Measurements from ENCODE around the gene TRAK2.

DNA sequence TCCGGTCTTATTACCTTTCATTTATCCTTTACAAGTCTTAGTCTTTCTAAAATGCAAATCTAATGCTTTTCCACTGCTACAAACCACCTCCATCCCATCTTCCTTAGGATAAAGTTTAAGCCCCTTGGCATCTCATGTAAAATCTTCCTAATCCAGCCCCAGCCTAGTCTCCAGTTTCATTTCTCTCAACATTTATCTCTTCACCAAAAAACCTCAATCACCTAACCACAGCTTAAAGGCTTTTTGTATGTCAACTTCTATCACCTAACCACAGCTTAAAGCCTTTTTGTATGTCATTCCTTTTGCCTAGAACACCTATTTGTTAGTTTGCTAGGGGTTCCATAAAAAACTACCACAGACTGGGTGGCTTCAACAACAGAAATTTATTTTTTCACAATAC is 4.2 kb downstream of the TRAK2 start:
- TF ChIP-seq, protein P1, sequence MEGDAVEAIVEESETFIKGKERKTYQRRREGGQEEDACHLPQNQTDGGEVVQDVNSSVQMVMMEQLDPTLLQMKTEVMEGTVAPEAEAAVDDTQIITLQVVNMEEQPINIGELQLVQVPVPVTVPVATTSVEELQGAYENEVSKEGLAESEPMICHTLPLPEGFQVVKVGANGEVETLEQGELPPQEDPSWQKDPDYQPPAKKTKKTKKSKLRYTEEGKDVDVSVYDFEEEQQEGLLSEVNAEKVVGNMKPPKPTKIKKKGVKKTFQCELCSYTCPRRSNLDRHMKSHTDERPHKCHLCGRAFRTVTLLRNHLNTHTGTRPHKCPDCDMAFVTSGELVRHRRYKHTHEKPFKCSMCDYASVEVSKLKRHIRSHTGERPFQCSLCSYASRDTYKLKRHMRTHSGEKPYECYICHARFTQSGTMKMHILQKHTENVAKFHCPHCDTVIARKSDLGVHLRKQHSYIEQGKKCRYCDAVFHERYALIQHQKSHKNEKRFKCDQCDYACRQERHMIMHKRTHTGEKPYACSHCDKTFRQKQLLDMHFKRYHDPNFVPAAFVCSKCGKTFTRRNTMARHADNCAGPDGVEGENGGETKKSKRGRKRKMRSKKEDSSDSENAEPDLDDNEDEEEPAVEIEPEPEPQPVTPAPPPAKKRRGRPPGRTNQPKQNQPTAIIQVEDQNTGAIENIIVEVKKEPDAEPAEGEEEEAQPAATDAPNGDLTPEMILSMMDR (IDR thresholded peaks at IDR 0.05; ENCODE audit: low read length): no peak
- TF ChIP-seq EZH2 (IDR thresholded peaks at IDR 0.05; ENCODE audit: borderline replicate concordance, low read length): no peak

Data from OCI-LY1 (cell line).